Neural progenitor cell (in vitro differentiated cells): ENCODE measurements around the gene ZFP57. TPM values are rescaled to one million over a fixed set of nuclear protein-coding genes. Genes with fewer than 3 reads are reported as not detected.

ENCODE experiments used
- DNase-seq: peaks from one replicate; pipeline ENCODE4 v3.0.0-alpha.2; 2016; ENCODE audit warnings: low spot score
- H2AFZ ChIP-seq: fragments of 200-600 bp; sonication (generic); replicated peaks from 2 replicates; pipeline ENCODE4 v1.6.1; 2016; ENCODE audit warnings: antibody characterized with exemption
- H3F3A ChIP-seq: fragments of 200-600 bp; sonication (generic); 2 replicates; pipeline ENCODE4 v1.6.1; 2016; ENCODE audit warnings: antibody characterized with exemption, low read depth
- H3K27ac ChIP-seq: fragments of 200-600 bp; sonication (generic); 2 replicates; pipeline ENCODE4 v1.5.1; 2016; ENCODE audit warnings: mild to moderate bottlenecking
- H3K27me3 ChIP-seq: fragments of 200-600 bp; sonication (generic); 2 replicates; pipeline ENCODE4 v1.6.1; 2016; ENCODE audit warnings: mild to moderate bottlenecking, moderate library complexity
- H3K36me3 ChIP-seq: fragments of 200-600 bp; sonication (generic); 2 replicates; pipeline ENCODE4 v1.5.1; 2016
- H3K4me1 ChIP-seq: fragments of 200-600 bp; sonication (generic); 2 replicates; pipeline ENCODE4 v1.6.1; 2016; ENCODE audit warnings: mixed run types
- H3K4me2 ChIP-seq: fragments of 200-600 bp; sonication (generic); 2 replicates; pipeline ENCODE4 v1.6.1; 2016
- H3K4me3 ChIP-seq: fragments of 200-600 bp; sonication (generic); 2 replicates; pipeline ENCODE4 v1.5.1; 2016
- H3K79me2 ChIP-seq: fragments of 200-600 bp; sonication (generic); 2 replicates; pipeline ENCODE4 v1.6.1; 2016; ENCODE audit warnings: low read depth
- H3K9ac ChIP-seq: fragments of 200-600 bp; sonication (generic); 2 replicates; pipeline ENCODE4 v1.6.1; 2016
- H3K9me3 ChIP-seq: fragments of 200-600 bp; sonication (generic); 2 replicates; pipeline ENCODE4 v1.5.1; 2016; ENCODE audit warnings: low read depth
- H4K20me1 ChIP-seq: fragments of 200-600 bp; sonication (generic); 2 replicates; pipeline ENCODE4 v1.6.1; 2016; ENCODE audit warnings: low read depth
- H3K27ac Mint-ChIP-seq: 3 replicates; pipeline ENCODE4 v1.8.0; 2021; ENCODE audit warnings: mixed read lengths
- H3K27me3 Mint-ChIP-seq: 2 replicates; pipeline ENCODE4 v1.8.0; 2022; ENCODE audit warnings: low read depth, mild to moderate bottlenecking, inconsistent platforms, moderate library complexity, mixed read lengths; ENCODE audit not compliant: insufficient read depth
- H3K36me3 Mint-ChIP-seq: 3 replicates; pipeline ENCODE4 v1.8.0; 2021; ENCODE audit warnings: mixed read lengths
- H3K4me1 Mint-ChIP-seq: 3 replicates; pipeline ENCODE4 v1.8.0; 2021; ENCODE audit warnings: mixed read lengths
- H3K4me3 Mint-ChIP-seq: 3 replicates; pipeline ENCODE4 v1.8.0; 2021; ENCODE audit warnings: mild to moderate bottlenecking, moderate library complexity, mixed read lengths
- H3K9me3 Mint-ChIP-seq: 3 replicates; pipeline ENCODE4 v1.8.0; 2020; ENCODE audit warnings: mixed read lengths
- EZH2 ChIP-seq: fragments of 200-600 bp; sonication (generic); IDR thresholded peaks from 2 replicates; pipeline ENCODE4 v1.6.1; 2017; ENCODE audit warnings: antibody characterized with exemption, mild to moderate bottlenecking, moderate library complexity
- EZH2phosphoT487 ChIP-seq: fragments of 200-600 bp; sonication (generic); IDR thresholded peaks from 2 replicates; pipeline ENCODE4 v1.6.1; 2017; ENCODE audit warnings: antibody characterized with exemption
- total RNA-seq: library from RNA; depleted of rRNA; stranded (reverse); fragments of >200 nt; gene quantifications from 2 replicates; pipeline ENCODE4 v1.2.3, GENCODE V29; 2015; ENCODE audit warnings: low replicate concordance
- TF ChIP-seq, protein P1 (sequence below): fragments of 200-600 bp; sonication (generic); IDR thresholded peaks from 2 replicates; pipeline ENCODE4 v1.5.1; 2017; ENCODE audit warnings: antibody characterized with exemption, mild to moderate bottlenecking

ZFP57 gene
- total RNA-seq, 1 donor from 2014 or later: not detected

DNA sequence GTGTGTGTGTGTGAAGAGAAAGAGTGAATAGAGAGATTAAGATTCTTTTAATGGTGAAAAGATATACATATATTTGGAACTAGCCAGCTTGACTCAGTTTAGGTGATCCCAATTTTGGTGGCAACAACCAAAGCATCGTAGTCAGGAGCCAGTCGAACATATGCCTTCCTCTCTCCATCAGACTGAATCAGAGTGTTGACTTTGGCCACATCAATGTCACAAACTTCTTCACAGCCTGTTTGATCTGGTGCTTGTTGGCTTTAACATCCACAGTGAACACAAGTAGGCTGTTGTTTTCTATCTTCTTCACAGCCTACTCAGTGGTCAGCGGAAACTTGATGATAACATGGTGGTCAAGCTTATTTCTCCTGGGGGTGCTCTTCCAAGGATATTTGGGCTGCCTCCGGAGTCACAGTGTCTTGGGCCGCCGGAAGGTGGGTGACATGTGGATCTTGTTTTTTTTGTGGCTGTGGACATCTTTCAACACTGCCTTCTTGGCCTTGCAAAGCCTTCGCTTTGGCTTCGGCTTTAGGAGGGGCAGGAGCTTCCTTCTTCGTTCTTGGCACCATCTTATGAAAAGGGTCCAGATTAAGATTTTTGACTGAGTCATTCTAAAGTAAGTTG is 45.7 kb upstream of the ZFP57 start:
- H3K36me3 Mint-ChIP-seq: no peaks in the 10 kb centered on the region
- no peaks in the 10 kb centered on the region for H3K79me2 ChIP-seq
- no peak overlapping the region for H2AFZ ChIP-seq
- no peaks in the 10 kb centered on the region for H3K9me3 ChIP-seq
- no peaks in the 10 kb centered on the region for H3K4me1 Mint-ChIP-seq
- no peak overlapping the region for H3K4me3 ChIP-seq
- no peak for DNase-seq
- H3K4me3 Mint-ChIP-seq: peak overlapping the region; percentile 39
- no peak overlapping the region for H3K27ac Mint-ChIP-seq
- peaks cover 3% of the 10 kb centered on the region for H4K20me1 ChIP-seq
- peaks cover 2% of the 10 kb centered on the region for H3K9me3 Mint-ChIP-seq
- H3K9ac ChIP-seq: no peak overlapping the region
- no peaks in the 10 kb centered on the region for H3F3A ChIP-seq
- H3K27me3 ChIP-seq: peaks cover 74% of the 10 kb centered on the region
- no peak overlapping the region for H3K27ac ChIP-seq
- H3K4me2 ChIP-seq: no peak overlapping the region
- peaks cover 38% of the 10 kb centered on the region for H3K27me3 Mint-ChIP-seq
- H3K4me1 ChIP-seq: no peaks in the 10 kb centered on the region
- H3K36me3 ChIP-seq: no peaks in the 10 kb centered on the region
- TF ChIP-seq, protein P1, sequence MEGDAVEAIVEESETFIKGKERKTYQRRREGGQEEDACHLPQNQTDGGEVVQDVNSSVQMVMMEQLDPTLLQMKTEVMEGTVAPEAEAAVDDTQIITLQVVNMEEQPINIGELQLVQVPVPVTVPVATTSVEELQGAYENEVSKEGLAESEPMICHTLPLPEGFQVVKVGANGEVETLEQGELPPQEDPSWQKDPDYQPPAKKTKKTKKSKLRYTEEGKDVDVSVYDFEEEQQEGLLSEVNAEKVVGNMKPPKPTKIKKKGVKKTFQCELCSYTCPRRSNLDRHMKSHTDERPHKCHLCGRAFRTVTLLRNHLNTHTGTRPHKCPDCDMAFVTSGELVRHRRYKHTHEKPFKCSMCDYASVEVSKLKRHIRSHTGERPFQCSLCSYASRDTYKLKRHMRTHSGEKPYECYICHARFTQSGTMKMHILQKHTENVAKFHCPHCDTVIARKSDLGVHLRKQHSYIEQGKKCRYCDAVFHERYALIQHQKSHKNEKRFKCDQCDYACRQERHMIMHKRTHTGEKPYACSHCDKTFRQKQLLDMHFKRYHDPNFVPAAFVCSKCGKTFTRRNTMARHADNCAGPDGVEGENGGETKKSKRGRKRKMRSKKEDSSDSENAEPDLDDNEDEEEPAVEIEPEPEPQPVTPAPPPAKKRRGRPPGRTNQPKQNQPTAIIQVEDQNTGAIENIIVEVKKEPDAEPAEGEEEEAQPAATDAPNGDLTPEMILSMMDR: no peak
- TF ChIP-seq EZH2phosphoT487 (no peak), EZH2 (no peak)

- peaks cover 78% of the 10 kb centered on the region for H3K27me3 ChIP-seq
- TF ChIP-seq EZH2 (no peak), EZH2phosphoT487 (no peak)
- TF ChIP-seq, protein P1: no peak
- no peak overlapping the region for H3K27ac ChIP-seq
- Mint-ChIP-seq H3K4me3 (no peak overlapping the region), H3K36me3 (no peaks in the 10 kb centered on the region), H3K27ac (no peak overlapping the region), H3K27me3 (peaks cover 43% of the 10 kb centered on the region), H3K9me3 (peaks cover 2% of the 10 kb centered on the region), H3K4me1 (no peaks in the 10 kb centered on the region)
- no peaks in the 10 kb centered on the region for H3K4me1 ChIP-seq
- no peak overlapping the region for H2AFZ ChIP-seq
- H3K9ac ChIP-seq: no peak overlapping the region
- H3K4me3 ChIP-seq: no peak overlapping the region
- no peaks in the 10 kb centered on the region for H3F3A ChIP-seq
- H4K20me1 ChIP-seq: peaks cover 3% of the 10 kb centered on the region
- no peaks in the 10 kb centered on the region for H3K36me3 ChIP-seq
- no peak overlapping the region for H3K4me2 ChIP-seq
- DNase-seq: no peak
- H3K9me3 ChIP-seq: no peaks in the 10 kb centered on the region
- no peaks in the 10 kb centered on the region for H3K79me2 ChIP-seq
Observed at GRCh38 chr6:29726001-29726400, 45.0 kb upstream of the ZFP57 start.

DNA sequence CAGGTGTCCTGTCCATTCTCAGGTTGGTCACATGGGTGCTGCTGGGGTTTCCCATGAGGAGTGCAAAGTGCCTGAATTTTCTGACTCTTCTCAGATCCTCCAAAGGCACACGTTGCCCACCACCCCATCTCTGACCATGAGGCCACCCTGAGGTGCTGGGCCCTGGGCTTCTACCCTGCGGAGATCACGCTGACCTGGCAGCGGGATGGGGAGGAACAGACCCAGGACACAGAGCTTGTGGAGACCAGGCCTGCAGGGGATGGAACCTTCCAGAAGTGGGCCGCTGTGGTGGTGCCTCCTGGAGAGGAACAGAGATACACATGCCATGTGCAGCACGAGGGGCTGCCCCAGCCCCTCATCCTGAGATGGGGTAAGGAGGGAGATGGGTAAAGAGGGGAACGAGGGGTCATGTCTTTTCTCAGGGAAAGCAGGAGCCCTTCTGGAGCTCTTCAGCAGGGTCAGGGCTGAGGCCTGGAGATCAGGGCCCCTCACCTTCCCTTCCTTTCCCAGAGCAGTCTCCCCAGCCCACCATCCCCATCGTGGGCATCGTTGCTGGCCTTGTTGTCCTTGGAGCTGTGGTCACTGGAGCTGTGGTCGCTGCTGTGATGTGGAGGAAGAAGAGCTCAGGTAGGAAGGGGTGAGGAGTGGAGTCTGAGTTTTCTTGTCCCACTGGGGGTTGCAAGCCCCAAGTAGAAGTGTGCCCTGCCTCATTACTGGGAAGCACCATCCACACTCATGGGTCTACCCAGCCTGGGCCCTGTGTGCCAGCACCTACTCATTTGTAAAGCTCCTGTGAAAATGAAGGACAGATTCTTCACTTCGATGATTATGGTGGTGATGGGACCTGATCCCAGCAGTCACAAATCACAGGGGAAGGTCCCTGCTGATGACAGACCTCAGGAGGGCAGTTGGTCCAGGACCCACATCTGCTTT is 44.3 kb upstream of the ZFP57 start:
- Histone ChIP-seq H3K9me3 (no peaks in the 10 kb centered on the region), H4K20me1 (peaks cover 3% of the 10 kb centered on the region), H3K4me2 (no peak overlapping the region), H3K4me3 (no peak overlapping the region), H3K36me3 (no peaks in the 10 kb centered on the region), H3K9ac (no peak overlapping the region), H2AFZ (no peak overlapping the region), H3K27me3 (peaks cover 85% of the 10 kb centered on the region), H3K79me2 (no peaks in the 10 kb centered on the region), H3K4me1 (no peaks in the 10 kb centered on the region), H3F3A (no peaks in the 10 kb centered on the region), H3K27ac (no peak overlapping the region)
- TF ChIP-seq EZH2phosphoT487 (no peak), EZH2 (no peak)
- TF ChIP-seq, protein P1: no peak
- Mint-ChIP-seq H3K4me1 (no peaks in the 10 kb centered on the region), H3K36me3 (no peaks in the 10 kb centered on the region), H3K4me3 (peak overlapping the region; percentile 79), H3K27ac (no peak overlapping the region), H3K27me3 (peaks cover 45% of the 10 kb centered on the region), H3K9me3 (peaks cover 2% of the 10 kb centered on the region)
- DNase-seq: no peak
